GM18498 (cell line): ENCODE data around the gene FHIT.

Source experiments
- ATAC-seq: cut with Tn5 transposase; IDR thresholded peaks from one replicate; pipeline ENCODE4 v1.9.1; 2021; ENCODE audit warnings: mild to moderate bottlenecking, moderate library complexity; ENCODE audit not compliant: unreplicated experiment

FHIT gene

GRCh38 chr3:60388731-60389130 is 862.5 kb downstream of the FHIT start:
- ATAC-seq: no peak

- no peak for ATAC-seq
Observed at GRCh38 chr3:60386306-60386705, 864.9 kb downstream of the FHIT start.

GRCh38 chr3:60384341-60384740 is 866.9 kb downstream of the FHIT start:
- ATAC-seq: no peak

DNA sequence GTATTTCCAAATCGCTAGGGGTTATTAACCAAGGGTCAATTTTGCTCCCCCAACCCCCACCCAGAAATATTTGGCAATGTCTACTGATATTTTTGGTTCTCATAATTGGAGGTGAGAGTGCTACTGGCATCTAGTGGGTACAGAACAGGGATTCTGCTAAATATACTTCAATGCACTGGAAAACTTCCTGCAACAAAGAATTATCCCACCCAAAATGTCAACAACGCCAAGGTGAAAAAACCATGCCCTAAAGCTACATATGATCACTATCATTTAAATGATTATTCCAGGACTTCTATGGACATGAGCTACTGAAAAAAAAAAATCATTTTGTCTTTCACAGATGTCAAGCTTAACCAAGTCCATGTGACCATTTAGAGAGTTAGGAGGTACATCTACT is 867.9 kb downstream of the FHIT start:
- no peak for ATAC-seq

GRCh38 chr3:60366486-60366885 is 884.8 kb downstream of the FHIT start:
- no peak for ATAC-seq

DNA sequence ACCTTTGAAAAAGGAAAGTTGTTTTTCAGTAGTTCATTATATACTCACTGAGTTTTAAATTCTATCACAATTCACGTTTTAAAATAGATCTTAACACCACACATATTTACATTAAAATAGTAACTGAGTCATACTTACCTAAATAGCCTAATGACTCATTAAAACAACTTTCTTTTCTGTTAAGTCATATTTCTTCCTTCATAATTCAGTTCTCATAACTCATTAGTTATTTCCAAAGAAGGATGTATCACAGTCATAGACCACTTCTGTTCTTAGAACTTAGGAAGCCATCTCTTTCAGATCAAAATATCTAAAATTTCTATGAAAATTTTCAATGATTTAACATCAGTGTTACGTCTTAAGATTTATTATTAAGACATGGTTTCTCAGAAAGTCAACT is 885.9 kb downstream of the FHIT start:
- no peak for ATAC-seq

- no peak for ATAC-seq
Observed at GRCh38 chr3:60364475-60364874, 886.8 kb downstream of the FHIT start.

DNA sequence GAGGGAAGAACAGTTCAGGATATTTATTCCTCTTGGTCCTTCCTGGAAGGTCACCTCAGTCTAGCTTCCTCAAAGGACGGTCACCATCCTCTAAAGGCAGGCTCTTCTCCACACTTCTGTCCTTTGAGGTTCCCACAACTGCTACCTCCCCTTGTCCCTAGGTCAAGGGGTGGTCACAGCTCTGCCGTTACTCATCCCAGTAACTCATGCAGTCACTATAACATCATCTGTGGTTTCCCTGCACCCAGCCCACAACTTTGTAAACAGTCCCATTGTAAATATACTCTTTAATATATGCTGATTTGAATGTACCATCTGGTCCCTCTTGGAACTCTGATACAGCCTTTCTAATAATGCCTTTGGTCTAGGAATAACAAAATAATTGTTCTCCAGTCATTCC is 887.4 kb downstream of the FHIT start:
- no peak for ATAC-seq

DNA sequence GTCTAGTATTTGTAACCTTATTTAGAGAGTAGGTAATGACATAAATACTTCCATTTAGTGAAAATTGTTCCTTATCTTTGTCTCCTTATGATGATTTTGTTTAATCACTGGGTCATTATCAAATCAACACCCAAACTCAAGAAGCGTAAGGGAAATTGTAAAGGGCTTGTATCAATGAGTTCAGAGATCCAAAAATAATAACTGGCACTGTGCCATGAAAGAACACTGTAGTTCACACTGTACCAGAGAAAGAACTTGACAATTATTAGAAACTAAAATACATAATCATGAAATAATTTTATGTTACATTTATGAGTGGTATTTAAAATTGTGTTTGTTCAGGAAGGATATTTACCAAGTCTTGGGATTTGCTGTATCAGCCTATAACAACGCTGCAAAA is 895.4 kb downstream of the FHIT start:
- ATAC-seq: no peak

GRCh38 chr3:60351481-60351880 is 899.8 kb downstream of the FHIT start:
- ATAC-seq: no peak

- ATAC-seq: no peak
Observed at GRCh38 chr3:60344340-60344739, 906.9 kb downstream of the FHIT start.

GRCh38 chr3:60343831-60344230 is 907.4 kb downstream of the FHIT start:
- no peak for ATAC-seq

- ATAC-seq: no peak
Observed at GRCh38 chr3:60339304-60339703, 911.9 kb downstream of the FHIT start.

DNA sequence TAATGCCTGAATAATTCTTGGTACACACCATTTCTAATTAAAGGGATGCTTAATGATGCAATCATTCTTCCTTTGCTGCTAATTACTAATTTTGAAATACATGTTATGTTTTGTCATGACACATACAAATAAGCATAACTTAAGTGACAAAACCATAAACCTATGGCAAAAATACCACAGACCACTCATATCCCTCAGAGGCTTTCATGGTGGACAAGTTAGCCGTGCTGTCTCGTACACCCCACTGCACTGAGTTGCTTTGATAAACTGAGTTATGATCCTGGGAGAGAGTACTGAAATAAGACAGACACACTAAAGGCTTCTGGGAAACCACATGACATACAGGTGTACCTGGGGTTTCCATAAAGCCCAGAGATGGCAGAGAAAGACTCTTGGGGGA is 913.8 kb downstream of the FHIT start:
- ATAC-seq: no peak

GRCh38 chr3:60336061-60336460 is 915.2 kb downstream of the FHIT start:
- no peak for ATAC-seq

GRCh38 chr3:60333710-60334109 is 917.5 kb downstream of the FHIT start:
- no peak for ATAC-seq

DNA sequence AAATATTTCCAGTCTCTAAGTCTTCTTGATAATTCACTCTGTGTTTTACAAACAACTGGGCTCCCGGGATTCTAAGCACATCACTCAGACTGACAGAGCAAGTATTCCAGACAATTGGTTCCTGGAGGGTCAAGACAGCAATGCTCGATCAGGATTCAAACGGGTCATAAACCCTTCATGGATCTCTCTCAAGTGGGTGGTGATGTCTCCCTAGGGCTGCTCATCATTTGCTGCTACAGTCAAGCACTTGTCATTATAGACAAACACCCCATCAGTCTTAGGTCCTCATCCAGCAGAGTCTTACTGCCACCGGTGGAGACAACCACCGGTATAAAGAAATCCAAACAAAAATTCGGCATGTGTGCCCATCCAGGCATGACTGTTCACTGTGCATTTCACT is 921.1 kb downstream of the FHIT start:
- ATAC-seq: no peak

DNA sequence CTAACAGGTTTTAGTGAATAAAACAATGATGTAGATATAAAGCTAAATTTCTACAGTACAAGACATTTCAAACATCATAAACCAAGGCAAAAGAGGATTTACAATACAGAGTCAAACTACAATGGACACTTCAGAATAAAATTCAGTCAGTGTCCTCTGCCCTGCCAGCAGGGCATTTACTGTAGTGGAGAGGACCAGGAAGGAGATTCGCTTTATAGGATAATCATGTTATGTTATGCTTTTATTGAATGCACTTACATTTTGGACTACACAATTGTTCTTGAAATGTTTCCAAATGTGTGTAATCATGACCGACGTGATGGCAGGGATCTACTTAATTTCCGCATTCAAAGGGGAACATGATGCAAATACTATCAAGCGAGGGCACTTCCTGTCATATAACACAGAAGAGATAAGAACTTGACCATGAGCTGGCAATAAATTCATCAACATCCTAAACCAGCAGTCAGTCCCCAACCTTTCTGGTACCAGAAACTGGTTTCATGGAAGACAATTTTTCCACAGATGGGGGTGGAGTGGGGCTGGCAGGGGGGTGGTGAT is 925.6 kb downstream of the FHIT start:
- ATAC-seq: no peak

GRCh38 chr3:60323651-60324050 is 927.6 kb downstream of the FHIT start:
- ATAC-seq: no peak

- no peak for ATAC-seq
Observed at GRCh38 chr3:60323180-60323579, 928.1 kb downstream of the FHIT start.

GRCh38 chr3:60322298-60322856 is 928.9 kb downstream of the FHIT start:
- ATAC-seq: no peak

DNA sequence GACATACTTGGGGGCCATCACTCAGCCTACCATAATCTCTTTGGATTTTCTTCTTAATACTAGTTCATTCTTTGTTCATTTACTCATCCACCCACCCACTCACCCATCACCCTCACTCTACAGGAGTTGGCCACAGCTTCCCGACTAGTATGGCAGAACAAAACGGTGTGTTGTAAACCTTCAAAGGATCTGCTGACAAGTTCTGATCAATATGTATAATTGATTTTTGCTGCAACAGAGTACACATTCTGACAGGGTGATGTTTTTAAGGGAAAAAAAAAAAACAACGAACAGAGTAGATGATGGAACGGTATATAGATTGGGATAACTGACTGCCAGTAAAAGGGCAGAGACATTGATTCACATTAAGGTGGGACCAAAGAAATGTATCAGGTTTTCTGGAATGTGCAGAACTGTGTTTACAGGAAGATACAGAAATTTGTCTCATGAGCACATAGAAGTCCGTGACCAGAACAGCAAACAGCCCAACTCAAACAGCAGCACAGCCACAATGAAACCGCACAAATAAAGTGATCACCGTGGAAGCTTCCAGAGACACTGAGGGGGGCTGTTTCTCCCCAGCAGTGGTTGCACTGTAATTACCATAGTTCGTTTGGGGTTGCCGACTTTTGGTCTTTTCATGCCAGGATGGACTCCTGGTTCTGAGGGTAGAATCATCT is 931.9 kb downstream of the FHIT start:
- no peak for ATAC-seq
